ENCODE measurements around the gene SRPRB. TPM values are rescaled to one million over a fixed set of nuclear protein-coding genes. Genes with fewer than 3 reads are reported as not detected.

The SRPRB gene
- total RNA-seq, 1 experiment from 2014 or later: 54.8 TPM

GRCh38 chr3:133850034-133850433 is 44.4 kb downstream of the SRPRB start:
- no peaks in the 10 kb centered on the region for H3K79me1 ChIP-seq (ENCODE audit: insufficient read depth, low read depth, low read length, poor library complexity, severe bottlenecking)
- no peak overlapping the region for H3K56ac ChIP-seq (ENCODE audit: insufficient read length, low read depth, low read length)
- H3K4ac ChIP-seq (ENCODE audit: low read depth, low read length): no peak overlapping the region
- H4K8ac ChIP-seq (replicated peaks; ENCODE audit: insufficient read length, low read depth, low read length): no peak overlapping the region
- H3K27me3 ChIP-seq (ENCODE audit: insufficient read depth, low read length): no peaks in the 10 kb centered on the region
- H3K9ac ChIP-seq (ENCODE audit: extremely low read depth, insufficient read length, low read length): no peak overlapping the region
- H2BK15ac ChIP-seq (ENCODE audit: low read depth, low read length): no peak overlapping the region
- no peaks in the 10 kb centered on the region for H3K9me3 ChIP-seq (ENCODE audit: control insufficient read depth, low read depth, low read length)
- H3K14ac ChIP-seq (ENCODE audit: insufficient read depth, low read length): no peak overlapping the region
- no peak for TF ChIP-seq CTCF (conservative IDR thresholded peaks at IDR 0.05)
- H3K9me3 Mint-ChIP-seq: no peaks in the 10 kb centered on the region
- no peak overlapping the region for H4K5ac ChIP-seq (ENCODE audit: insufficient read length, low read depth, low read length)
- H3K18ac ChIP-seq (ENCODE audit: insufficient read length, low read depth, low read length): no peak overlapping the region
- no peak overlapping the region for H3T11ph ChIP-seq (ENCODE audit: low read length)
- H3K27ac Mint-ChIP-seq: no peak overlapping the region
- peaks cover 12 to 13% of the 10 kb centered on the region in 2 experiments for H3K4me1 Mint-ChIP-seq
- H2BK12ac ChIP-seq (ENCODE audit: insufficient read length, low read depth, low read length): no peak overlapping the region
- no peak overlapping the region for H4K91ac ChIP-seq (ENCODE audit: insufficient read length, low read depth, low read length)
- no peak overlapping the region for H3K23ac ChIP-seq (ENCODE audit: insufficient read length, low read depth, low read length)
- no peaks in the 10 kb centered on the region for H3K27me3 Mint-ChIP-seq (ENCODE audit: low read depth)
- no CpG with 5 or more reads among the region's 1 CpG for WGBS (ENCODE audit: extremely low coverage, insufficient read length, low lambda C conversion rate)
- no peak overlapping the region for H2BK20ac ChIP-seq (ENCODE audit: low read depth, low read length, poor library complexity, severe bottlenecking)
- H4K20me1 ChIP-seq (ENCODE audit: control insufficient read depth, insufficient read depth, insufficient read length): no peaks in the 10 kb centered on the region
- no peak overlapping the region for H3K27ac ChIP-seq (ENCODE audit: insufficient read length, low read depth, low read length)
- H3K4me3 Mint-ChIP-seq: no peak overlapping the region
- no peaks in the 10 kb centered on the region; a peak in 1 of 7 replicates for H3K36me3 Mint-ChIP-seq (ENCODE audit: insufficient read depth in 1 of 3, low read depth in 3 of 3)
- H2AK5ac ChIP-seq (ENCODE audit: insufficient read length, low read length): no peak overlapping the region
- no peak overlapping the region for H2BK120ac ChIP-seq (ENCODE audit: low read depth, low read length, poor library complexity, severe bottlenecking)
- no peak overlapping the region for H3K4me2 ChIP-seq (ENCODE audit: insufficient read depth, insufficient read length, low read length)
- no peaks in the 10 kb centered on the region for H3K79me2 ChIP-seq (ENCODE audit: insufficient read depth, low read length)
- no peak overlapping the region for H2BK5ac ChIP-seq (ENCODE audit: insufficient read length, low read length)
- H3K4me1 ChIP-seq (ENCODE audit: insufficient read depth, low read length): peaks cover 2% of the 10 kb centered on the region; the same call in 1 of the 2 replicates
- no peaks in the 10 kb centered on the region for H3K23me2 ChIP-seq (ENCODE audit: insufficient read length, low read depth, low read length, poor library complexity, severe bottlenecking)
- H2AFZ ChIP-seq (ENCODE audit: low read length): no peak overlapping the region
- DNase-seq: no peak
